Endothelial cell (in vitro differentiated cells): Measurements from ENCODE around the gene WFIKKN2. TPM values are rescaled to one million over a fixed set of nuclear protein-coding genes. Genes with fewer than 3 reads are reported as not detected.

ENCODE experiments used
- DNase-seq: peaks from one replicate; pipeline ENCODE4 v3.0.0; 2021; ENCODE audit warnings: low spot score
- H3K27ac Mint-ChIP-seq: one replicate; pipeline ENCODE4 v1.8.0; 2021; ENCODE audit warnings: mixed read lengths, inconsistent platforms; ENCODE audit not compliant: unreplicated experiment
- H3K27me3 Mint-ChIP-seq: one replicate; pipeline ENCODE4 v1.8.0; 2021; ENCODE audit warnings: mild to moderate bottlenecking, moderate library complexity, mixed read lengths, inconsistent platforms; ENCODE audit not compliant: unreplicated experiment
- H3K36me3 Mint-ChIP-seq: one replicate; pipeline ENCODE4 v1.8.0; 2021; ENCODE audit warnings: mild to moderate bottlenecking, low read depth, mixed read lengths, inconsistent platforms; ENCODE audit not compliant: unreplicated experiment
- H3K4me1 Mint-ChIP-seq: one replicate; pipeline ENCODE4 v1.8.0; 2021; ENCODE audit warnings: mild to moderate bottlenecking, mixed read lengths, inconsistent platforms; ENCODE audit not compliant: unreplicated experiment
- H3K4me3 Mint-ChIP-seq: one replicate; pipeline ENCODE4 v1.8.0; 2021; ENCODE audit warnings: mild to moderate bottlenecking, mixed read lengths, inconsistent platforms; ENCODE audit not compliant: unreplicated experiment
- H3K9me3 Mint-ChIP-seq: one replicate; pipeline ENCODE4 v1.8.0; 2021; ENCODE audit warnings: mixed read lengths, inconsistent platforms; ENCODE audit not compliant: unreplicated experiment
- total RNA-seq: library from RNA; stranded (reverse); fragmentation: NEBNext Ultra II Directional; extraction: Animal tissue kit (Norgen Biotek cat#: 25700); gene quantifications from one replicate; pipeline ENCODE4 v1.2.1, GENCODE V29; 2021; ENCODE audit not compliant: unreplicated experiment
- TF ChIP-seq, protein P1 (sequence below): fragments of 200-600 bp; sonication (generic); IDR thresholded peaks from one replicate; pipeline ENCODE4 v1.5.0; 2021; ENCODE audit warnings: antibody characterized with exemption; ENCODE audit not compliant: unreplicated experiment

The WFIKKN2 gene
- total RNA-seq, 1 donor from 2014 or later, result not detected

DNA sequence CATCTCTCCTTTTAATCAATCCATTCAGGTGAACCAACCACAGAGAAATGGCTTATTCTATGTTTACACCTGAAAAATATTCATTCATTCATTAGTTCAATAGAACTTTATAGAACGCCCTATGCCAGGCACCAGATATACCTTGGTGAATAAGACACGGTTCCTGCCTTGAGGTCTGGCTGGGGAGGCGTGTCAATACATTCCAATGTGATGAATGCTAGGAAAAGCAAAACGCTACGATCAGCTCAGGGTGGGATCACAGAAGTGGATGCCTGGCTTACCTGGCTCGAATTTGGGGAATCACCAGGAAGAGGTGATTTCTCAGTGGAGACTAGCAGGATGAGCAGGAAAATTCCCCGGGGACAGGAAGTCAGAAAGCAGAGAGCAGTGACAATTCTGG is 17.5 kb upstream of the WFIKKN2 start:
- H3K9me3 Mint-ChIP-seq, result no peaks in the 10 kb centered on the region
- peaks cover 26% of the 10 kb centered on the region for H3K4me1 Mint-ChIP-seq
- H3K27ac Mint-ChIP-seq, result no peak overlapping the region
- H3K36me3 Mint-ChIP-seq, result peaks cover 3% of the 10 kb centered on the region
- TF ChIP-seq, protein P1, sequence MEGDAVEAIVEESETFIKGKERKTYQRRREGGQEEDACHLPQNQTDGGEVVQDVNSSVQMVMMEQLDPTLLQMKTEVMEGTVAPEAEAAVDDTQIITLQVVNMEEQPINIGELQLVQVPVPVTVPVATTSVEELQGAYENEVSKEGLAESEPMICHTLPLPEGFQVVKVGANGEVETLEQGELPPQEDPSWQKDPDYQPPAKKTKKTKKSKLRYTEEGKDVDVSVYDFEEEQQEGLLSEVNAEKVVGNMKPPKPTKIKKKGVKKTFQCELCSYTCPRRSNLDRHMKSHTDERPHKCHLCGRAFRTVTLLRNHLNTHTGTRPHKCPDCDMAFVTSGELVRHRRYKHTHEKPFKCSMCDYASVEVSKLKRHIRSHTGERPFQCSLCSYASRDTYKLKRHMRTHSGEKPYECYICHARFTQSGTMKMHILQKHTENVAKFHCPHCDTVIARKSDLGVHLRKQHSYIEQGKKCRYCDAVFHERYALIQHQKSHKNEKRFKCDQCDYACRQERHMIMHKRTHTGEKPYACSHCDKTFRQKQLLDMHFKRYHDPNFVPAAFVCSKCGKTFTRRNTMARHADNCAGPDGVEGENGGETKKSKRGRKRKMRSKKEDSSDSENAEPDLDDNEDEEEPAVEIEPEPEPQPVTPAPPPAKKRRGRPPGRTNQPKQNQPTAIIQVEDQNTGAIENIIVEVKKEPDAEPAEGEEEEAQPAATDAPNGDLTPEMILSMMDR, result no peak
- no peak for DNase-seq
- H3K27me3 Mint-ChIP-seq, result peaks cover 7% of the 10 kb centered on the region
- H3K4me3 Mint-ChIP-seq, result no peak overlapping the region

DNA sequence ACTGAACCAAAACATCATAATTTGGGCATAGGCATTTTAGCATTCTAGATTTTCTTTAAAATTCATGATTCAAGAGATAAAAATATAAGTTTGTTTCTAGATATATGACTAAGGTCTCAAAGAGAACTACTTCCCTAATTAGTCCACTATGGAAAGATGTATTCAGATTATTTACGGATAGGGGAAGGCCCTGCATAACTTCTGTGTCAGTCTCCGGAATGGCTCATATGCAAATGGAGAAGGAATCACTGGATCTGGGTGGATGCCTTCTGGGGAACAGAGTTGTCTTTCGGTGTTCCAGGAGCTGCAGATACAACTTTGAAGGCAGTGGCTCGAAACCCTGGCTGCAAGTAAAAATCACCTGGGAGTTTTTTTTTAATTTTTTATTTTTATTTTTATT is 17.1 kb upstream of the WFIKKN2 start:
- peaks cover 26% of the 10 kb centered on the region for H3K4me1 Mint-ChIP-seq
- no peaks in the 10 kb centered on the region for H3K9me3 Mint-ChIP-seq

DNA sequence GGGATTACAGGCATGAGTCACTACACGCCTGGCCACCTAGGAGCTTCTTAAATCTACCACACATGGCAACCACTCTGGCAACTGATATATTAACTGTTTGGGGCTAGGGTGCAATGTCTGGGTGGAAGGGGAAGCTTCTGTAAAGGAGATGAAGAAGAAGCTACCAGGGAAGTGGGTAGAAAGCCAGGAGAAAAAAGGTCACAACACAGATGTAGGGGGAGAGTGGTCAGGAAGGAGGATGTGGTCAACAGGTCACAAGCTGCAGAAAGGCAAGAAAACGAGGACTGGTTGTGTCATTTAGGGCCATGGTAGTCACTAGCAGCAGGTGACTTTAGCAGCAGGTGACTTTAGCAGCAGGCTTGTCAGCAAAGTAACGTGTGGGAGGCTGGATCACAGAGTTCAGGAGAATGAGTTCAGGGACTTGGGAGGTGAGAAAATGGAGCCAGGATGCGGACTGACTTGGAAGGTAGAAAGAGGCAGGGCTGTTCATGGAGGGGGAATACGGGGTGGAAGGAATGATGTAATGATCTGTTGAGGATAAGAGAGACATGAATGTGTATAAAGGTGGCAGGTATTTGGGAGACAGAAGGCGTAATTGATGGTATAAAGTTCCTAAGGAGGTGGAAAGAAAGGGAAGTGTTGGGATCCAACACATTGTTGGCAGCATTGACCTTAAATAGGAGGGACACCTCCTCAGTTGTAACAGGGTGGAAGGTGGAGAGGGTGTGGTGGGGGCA is 16.3 kb upstream of the WFIKKN2 start:
- no peak overlapping the region for H3K27ac Mint-ChIP-seq
- no peak overlapping the region for H3K4me3 Mint-ChIP-seq
- peaks cover 26% of the 10 kb centered on the region for H3K4me1 Mint-ChIP-seq
- no peaks in the 10 kb centered on the region for H3K9me3 Mint-ChIP-seq
- H3K36me3 Mint-ChIP-seq, result peaks cover 3% of the 10 kb centered on the region
- H3K27me3 Mint-ChIP-seq, result peaks cover 7% of the 10 kb centered on the region
- TF ChIP-seq, protein P1, result no peak
- DNase-seq, result no peak

More for the DNA sequence above, 17.1 kb upstream of the WFIKKN2 start:
- peaks cover 3% of the 10 kb centered on the region for H3K36me3 Mint-ChIP-seq
- no peak overlapping the region for H3K4me3 Mint-ChIP-seq
- peaks cover 7% of the 10 kb centered on the region for H3K27me3 Mint-ChIP-seq
- TF ChIP-seq, protein P1, result no peak
- H3K27ac Mint-ChIP-seq, result no peak overlapping the region
- no peak for DNase-seq

DNA sequence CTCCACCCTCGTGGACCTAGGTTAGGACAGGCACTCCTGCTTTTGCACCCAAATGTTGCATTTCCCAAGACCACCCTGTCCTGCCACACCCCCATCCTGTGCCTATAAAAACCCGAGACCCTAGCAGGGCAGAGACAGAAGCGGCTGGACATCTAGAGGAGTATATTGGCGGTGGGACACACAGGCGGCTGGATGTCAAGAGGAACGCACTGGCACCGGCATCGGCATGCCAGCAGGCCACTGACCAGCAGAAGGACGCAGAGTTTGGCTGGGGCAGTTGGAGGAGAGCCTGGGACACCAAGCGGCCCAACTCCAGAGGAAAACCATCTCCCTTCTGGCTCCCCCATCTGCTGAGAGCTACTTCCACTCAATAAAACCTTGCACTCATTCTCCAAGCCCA is 14.7 kb upstream of the WFIKKN2 start:
- DNase-seq, result no peak
- Mint-ChIP-seq H3K9me3 (no peaks in the 10 kb centered on the region), H3K27me3 (peaks cover 4% of the 10 kb centered on the region), H3K27ac (no peak overlapping the region), H3K4me1 (peaks cover 22% of the 10 kb centered on the region), H3K36me3 (peaks cover 3% of the 10 kb centered on the region), H3K4me3 (no peak overlapping the region)
- TF ChIP-seq, protein P1, result no peak

DNA sequence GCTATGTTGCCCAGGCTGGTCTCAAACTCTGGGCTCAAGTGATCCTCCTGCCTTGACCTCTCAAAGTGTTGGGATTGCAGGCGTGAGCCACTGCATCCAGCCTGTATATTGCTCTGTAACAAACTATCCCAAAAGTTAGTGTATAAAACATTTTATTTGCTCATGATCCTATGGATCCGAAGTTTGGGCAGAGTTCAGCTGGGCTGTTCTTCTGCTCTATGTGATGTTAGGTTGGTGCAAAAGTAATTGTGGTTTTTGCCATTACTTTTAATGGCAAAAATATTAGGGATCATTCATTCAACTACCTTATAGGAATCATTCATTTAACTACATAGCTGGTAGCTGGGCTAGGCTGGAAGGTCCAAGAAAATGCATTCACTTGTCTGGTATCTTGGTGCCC is 12.8 kb upstream of the WFIKKN2 start:
- TF ChIP-seq, protein P1, result no peak

More for the DNA sequence above, 12.8 kb upstream of the WFIKKN2 start:
- no peak overlapping the region for H3K27ac Mint-ChIP-seq
- DNase-seq, result no peak
- peaks cover 4% of the 10 kb centered on the region for H3K27me3 Mint-ChIP-seq
- H3K36me3 Mint-ChIP-seq, result no peaks in the 10 kb centered on the region
- H3K9me3 Mint-ChIP-seq, result no peaks in the 10 kb centered on the region
- no peak overlapping the region for H3K4me3 Mint-ChIP-seq
- peaks cover 11% of the 10 kb centered on the region for H3K4me1 Mint-ChIP-seq
